Middle frontal gyrus (tissue), 1 donor: ENCODE data around the gene SLC9A9.

ENCODE experiments used
- DNase-seq: peaks from one replicate; pipeline ENCODE4 v3.0.0-alpha.2; 2015; ENCODE audit warnings: low spot score; ENCODE audit errors: extremely low spot score

SLC9A9 gene

DNA sequence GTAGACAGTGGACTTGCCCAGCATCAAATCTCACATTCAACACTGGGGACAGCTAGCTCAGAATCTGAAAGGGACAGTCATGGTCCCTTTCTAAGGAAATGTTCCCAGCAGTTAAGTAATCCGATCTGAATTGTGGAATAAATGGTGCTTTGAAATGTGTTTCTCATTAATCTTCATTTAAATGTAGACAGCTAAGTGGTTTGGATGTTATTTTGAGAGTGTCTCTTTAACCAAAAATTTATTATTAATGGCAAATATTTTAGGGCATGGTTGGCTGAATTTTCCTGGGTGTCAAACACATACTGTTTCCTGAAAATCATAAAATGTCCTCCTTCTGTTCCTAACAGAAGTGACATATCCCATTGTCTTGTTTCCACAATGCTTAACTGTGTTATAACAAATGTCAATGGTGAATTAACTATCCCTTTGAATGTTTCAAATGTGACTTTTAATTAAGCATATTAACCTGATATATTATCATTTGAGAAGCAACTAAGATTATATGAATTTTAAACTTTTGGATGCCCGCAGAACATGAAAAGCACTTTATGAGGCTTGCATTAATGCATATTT lies 517.9 kb downstream of the SLC9A9 start:
- DNase-seq: no peak

DNA sequence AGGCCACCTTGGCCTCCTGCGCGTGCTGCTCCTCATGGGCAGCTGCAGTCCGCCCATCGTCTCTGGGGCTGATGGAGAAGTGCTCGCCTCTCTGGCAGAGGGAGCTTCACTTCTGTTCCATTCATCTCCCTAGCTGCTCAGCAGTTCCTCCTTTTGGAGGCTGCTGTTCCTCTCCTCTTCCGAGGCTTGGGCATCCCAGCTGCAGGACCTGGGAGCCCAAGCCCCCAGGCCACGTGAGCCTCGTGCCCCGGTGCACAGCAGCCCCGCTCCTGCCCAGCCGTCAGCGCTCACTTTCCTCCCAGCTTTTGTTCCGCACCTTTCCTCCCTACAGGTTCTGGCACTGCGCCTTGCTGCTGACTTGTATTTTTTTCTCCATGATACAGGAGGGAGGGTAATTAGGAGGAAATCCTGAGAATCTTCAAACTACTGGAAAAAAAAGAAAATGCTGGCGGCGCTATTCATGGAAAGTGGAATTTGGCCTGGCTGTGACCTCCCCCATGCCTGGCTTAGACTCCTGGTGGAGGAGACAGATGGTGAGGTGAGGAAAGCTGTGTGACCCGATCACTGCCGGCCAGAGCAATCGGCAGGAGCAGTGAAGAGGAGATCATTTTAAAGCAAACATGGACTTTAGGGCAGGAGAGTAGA lies 518.6 kb downstream of the SLC9A9 start:
- DNase-seq: no peak

- DNase-seq: no peak
Measured at GRCh38 chr3:143328451-143328850, 519.8 kb downstream of the SLC9A9 start.

GRCh38 chr3:143326983-143327778 lies 521.1 kb downstream of the SLC9A9 start:
- no peak for DNase-seq

- no peak for DNase-seq
Measured at GRCh38 chr3:143321058-143321769, 527.1 kb downstream of the SLC9A9 start.

- DNase-seq: no peak
Measured at GRCh38 chr3:143315766-143316165, 532.5 kb downstream of the SLC9A9 start.

DNA sequence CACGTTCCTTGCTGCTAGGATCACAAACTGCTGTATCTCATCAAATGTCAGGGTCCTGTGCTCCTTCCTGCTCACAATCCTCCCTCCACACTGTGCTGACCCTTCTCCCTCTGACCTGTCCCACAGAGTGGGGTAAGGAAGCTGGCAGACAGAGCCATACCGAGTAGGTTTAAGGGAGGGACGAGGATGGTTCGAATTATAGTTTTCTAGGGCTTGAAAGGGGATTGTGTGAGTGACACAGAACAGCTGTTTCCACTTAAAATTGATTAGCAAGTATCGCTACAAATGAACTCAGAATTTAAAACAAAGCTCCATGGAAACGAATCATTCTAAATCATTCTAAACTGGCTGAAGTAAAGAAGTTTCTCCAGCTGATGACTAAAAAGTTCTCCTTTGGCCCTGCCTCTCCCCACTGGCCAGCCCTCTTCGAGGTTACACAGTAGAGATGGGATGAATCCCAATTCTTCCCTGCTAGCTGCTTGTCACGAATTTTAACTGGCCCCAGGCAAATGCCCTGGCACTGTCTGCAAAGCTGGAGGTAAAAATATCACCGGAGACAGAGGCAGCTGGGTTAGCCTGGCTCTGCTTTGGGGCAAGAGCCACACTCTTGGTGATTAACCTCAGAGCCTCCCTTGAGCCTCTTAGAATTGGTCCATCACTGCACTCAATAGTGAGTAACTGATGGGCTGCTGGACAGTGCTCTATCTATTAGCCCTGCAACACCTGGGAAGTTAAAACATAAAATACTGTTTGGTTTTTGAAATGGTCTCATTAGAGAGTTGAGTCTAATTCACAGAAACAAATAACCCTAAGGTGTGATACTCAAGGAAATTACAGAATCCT lies 533.8 kb downstream of the SLC9A9 start:
- no peak for DNase-seq

GRCh38 chr3:143313893-143314188 lies 534.4 kb downstream of the SLC9A9 start:
- no peak for DNase-seq

- DNase-seq: no peak
Measured at GRCh38 chr3:143313025-143313892, 535.0 kb downstream of the SLC9A9 start.

DNA sequence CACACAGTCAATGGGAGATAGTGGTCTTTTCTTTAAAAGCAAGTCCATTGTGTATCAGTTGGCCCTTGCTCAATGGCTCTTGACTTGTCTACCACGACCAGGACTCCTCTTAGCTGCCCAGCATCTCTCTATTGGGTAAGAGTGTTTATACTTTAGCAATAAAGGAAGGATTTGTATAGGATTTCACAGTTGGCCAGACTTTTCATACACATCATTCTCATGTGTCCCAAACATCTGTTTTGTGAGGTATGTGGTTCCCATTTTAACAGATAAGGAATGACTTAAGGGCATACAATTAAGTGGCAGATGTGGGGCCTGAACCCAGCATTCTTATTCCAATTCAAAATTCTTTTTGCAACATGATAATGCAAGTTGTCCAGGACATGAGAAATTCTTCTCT lies 537.2 kb downstream of the SLC9A9 start:
- DNase-seq: no peak

- no peak for DNase-seq
Measured at GRCh38 chr3:143309705-143310104, 538.6 kb downstream of the SLC9A9 start.

- no peak for DNase-seq
Measured at GRCh38 chr3:143307613-143308183, 540.6 kb downstream of the SLC9A9 start.

DNA sequence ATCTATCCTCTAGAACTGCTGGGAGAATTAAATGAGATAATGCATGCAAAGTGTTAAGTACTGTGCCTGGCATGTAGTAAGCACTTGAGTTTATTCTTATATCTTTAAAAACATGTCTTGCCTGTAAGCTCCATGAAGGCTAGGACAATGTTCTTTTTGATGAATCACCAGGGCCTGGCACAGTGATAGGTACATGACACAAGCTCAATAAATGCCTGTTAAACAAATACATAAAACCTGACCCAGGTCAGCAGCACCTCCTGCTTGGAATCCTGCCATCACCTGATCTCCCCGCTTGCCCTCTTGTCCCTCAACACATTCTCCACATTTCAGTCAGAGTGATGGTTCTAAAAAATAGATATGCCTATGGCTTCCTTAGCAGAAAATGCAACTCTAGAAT lies 541.9 kb downstream of the SLC9A9 start:
- no peak for DNase-seq

DNA sequence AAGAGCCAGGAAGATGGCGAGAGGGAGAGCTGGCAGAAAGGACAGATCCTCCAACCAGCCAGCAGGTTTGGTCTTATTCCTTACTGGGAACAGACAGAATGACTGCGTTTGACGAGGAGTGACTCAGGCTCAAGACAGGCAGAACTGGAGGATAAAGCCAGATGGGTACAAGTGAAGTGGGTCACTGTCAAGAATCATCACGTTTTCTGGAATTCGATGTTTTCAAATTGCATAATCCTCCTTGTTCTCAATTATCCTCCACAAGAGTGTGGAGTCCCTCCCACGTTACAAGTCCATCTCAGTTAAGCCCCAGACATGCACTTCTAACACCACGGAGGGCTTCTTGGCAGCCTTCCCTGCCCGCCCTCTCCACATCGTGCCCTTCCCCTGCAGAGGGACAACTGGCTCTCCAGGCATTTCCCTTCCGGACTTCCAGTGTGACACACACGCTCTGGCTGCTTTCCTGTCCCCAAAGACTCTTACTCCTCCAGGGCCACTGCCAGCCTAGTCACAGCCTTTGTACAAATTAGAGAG lies 545.6 kb downstream of the SLC9A9 start:
- no peak for DNase-seq

DNA sequence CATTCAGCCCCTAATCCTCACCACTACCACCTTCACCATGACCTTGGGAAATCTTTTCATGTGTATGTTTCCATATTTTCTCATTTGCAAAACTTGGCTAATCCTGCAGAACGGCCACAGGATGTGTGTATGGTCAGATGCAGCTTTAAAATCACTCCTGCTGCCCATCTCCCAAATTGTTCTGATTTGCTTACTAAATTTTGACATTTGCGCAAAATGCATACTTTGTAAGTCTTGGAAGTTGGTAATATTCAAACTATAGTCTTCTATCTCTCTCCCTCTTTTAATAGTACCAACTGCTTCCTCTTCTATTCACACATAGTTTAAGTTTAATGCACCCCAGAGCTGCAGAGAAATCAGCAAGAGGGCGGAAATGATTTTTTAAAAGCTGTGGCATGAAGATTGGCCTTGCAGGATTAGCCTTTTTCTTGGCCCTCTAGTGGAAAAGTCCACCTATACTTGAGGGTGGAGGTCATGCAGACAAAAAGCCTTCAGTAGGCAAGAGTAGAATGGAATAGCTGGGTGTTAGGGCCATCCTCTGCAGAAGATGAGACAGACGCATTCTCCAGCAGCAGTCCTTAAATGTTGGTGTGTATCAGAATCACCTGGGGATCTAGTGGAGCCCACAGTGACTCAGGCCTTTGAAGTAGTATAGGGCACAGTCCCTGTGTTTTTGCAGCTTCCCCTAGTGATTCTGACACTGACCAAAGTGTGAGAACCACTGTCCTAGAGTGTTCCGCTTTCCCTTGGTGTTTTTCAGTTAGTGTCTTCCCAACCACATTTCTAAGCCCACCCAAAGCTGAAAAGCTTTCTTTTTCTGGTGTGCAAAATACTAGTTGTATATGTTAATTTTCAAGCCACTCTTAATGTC lies 547.0 kb downstream of the SLC9A9 start:
- no peak for DNase-seq

DNA sequence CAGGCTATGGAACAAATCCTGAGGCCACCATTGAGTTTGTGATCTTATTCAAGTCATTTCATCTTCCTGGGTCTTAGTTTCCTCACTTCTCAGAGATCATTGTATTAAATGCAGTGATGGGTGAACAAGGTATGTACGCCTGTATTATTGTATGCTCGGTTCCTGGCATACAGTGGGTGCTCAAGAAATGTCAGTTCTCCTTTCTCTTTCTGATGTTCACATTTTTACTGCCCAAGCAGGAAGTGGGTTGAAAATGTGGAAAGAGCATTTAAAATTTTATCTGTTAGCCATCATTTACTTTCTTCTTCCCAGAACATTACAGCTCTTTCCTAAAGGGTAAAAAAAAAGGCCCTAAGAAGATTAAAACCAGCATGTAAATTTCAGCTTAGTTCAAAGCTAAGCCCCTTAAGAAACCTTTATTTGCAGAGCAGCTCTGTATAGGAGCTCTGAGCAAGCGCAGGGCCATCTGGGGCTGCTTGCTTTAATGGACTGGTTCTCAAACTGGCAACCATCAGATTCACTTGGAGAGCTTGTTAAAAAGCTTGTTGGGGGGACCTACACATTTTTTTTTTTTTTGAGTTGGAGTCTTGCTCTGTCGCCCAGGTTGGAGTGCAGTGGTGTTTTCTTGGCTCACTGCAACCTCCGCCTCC lies 549.3 kb downstream of the SLC9A9 start:
- DNase-seq: no peak

DNA sequence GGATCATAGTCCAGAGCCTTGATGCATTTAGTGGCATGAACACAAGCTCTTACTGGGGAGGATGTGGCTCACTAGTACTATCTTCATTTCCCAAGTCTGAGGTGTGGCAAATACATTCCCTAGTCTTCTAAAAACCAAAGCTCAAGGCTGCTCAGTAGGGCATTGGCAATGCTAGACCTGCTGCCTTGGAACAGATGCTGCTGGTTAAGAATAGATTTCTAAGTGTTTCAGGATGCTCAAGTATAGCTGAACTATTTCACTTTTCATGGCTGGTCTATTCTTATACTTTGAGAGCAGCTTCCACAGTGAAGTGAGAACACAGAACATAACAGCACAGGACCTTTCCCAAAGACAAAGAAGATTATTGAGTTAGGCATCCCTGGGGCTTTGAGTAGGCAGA lies 549.9 kb downstream of the SLC9A9 start:
- no peak for DNase-seq
